HG02840 (cell line): ENCODE results near the gene AHI1.

ENCODE experiments used
- ATAC-seq: cut with Tn5 transposase; IDR thresholded peaks from one replicate; pipeline ENCODE4 v1.9.1; 2021; ENCODE audit warnings: mild to moderate bottlenecking, moderate library complexity, moderate number of reproducible peaks; ENCODE audit not compliant: unreplicated experiment, low FRiP score

AHI1 gene

DNA sequence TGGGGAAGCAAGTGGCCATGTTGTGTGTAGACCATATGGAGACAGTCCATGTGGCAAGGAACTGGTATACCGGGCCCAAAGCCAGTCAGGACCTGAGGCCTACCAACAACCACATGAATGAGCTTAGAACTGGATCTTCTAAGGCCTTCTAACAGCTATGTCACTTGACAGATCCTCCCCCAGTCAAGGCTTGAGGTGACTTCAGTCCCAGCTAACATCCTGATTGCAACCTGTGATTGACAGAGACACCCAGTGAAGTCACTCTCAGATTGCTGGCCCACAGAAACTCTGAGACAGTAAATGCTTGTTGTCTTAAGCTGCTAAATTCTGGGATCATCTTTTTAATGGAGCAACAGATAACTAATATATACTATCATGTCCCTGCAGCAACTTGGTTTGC is 32.9 kb downstream of the AHI1 start:
- ATAC-seq = no peak

DNA sequence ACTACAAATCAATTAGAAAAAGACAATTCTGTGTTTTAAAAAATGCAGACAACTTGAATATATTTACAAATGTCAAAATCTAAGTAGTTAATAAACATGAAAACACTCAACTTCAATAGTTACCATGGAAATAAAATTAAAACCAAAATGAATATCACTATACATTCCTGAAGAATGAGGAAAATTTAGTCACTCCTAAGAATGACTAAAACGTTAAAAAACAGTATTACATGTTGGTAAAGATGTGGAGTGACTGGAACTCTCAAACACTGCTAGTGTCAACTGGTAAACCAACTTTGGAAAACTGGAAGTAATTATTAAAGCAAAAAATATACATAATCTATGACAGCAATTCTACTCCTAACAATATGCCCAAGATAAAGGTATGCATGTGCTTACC is 36.3 kb downstream of the AHI1 start:
- no peak for ATAC-seq

DNA sequence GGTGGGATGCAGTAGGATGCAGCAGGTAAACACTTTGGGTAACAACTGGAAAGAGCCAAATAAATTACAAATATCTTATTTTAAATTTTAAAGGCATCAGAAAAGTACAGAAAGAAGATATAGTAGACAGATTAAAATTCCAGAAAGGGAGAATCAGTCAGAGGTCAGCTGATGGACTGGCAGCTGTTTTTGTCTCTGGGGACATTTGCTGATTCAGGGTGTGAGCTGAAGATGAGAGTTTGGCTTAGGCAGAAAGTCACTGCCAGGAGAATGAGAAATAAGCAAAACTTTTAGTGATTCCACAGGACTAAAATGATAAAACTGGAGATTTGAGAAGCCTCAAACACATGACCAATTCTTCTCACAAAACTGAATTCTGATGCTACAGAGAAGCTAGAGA is 39.5 kb downstream of the AHI1 start:
- no peak for ATAC-seq

DNA sequence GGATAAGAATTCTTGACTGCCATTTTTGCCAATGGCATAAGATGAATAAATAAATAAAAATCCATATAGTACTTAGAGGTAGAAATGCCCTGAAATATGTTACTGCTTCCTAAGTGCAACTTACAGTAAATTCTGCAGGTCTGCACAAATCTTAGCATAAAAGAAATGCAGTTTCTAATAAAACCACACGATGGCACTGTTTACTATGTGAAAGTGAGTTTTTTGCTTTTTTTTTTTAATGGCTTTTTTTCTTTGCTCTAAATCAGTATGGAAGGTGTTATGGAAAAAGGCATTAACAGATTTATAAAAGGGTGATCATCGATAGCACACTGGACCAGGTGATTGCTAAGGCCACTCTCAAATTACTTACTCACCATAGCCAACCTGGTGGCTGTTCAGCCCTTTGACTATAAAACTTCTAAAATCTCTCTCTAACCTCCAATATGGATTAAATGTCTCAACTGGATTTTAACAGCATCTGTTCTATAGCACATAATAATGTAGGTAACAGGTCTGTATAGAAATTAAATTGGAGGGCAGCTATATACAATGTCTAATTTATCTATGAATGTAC is 45.8 kb downstream of the AHI1 start:
- no peak for ATAC-seq

DNA sequence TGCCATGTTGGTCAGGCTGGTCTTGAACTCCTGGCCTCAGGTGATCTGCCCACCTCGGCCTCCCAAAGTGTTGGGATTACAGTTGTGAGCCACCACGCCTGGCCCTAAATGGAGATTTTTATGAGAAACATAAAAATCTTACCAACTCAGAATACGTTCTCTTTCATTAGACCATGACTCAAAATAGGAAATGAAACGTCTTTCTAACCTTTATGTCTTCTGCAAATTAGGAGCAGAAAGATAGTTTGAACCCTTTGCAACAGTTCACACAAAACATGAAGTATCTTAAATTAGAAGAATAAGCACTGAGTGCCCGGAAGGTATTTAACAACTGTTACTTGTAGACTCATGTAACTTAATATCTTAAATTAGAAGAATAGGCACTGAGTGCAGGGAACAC is 48.3 kb downstream of the AHI1 start:
- no peak for ATAC-seq

DNA sequence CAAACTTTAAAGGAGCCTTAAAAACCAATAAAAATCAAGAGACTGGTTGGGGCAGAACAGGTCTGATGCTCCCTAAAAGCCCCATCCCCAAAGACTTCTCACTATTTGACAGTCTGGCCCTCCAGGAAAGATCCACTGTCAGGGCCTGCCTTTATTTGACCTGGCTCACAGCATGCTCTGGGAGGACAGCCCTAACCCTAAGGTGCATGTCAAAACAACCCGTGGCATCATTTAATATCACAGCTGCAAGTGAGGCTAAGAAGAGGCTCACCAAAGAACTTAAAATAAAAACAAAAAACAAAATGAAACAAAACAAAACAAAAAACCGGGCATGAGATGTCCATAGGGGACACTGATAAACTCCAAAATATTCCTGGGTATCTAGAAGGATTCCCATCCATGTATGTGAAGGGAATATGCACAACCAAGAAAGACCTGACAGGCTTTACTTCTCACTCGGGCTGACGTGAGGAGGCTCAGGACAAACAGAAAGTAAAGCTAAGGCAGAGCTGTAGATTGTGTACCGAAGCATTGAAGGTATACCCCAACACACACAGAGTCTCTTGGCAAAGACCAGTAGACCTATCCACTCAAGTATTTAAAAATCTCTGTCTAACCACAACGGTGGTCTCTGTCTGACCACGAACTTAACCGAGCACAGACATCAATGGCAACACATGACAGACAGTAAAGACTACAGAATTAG is 57.3 kb downstream of the AHI1 start:
- ATAC-seq = no peak

DNA sequence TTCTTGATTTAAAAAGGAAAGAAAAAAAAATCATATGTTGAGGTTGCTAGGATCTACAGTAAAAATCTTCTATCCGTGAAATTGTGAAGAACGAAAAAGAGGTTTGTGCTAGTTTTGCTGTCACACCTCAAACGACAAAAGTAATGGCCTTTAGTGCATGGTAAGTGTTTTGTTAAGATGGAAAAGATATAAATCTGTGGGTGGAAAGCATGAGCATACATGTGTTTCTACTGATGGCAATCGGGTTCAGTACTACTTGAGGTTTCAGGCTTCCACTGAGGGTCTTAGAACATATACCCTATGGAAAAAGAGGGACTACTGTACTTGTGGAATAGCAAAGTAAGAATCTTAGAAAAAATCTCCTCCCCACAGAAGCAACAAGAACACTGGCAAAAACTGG is 58.0 kb downstream of the AHI1 start:
- ATAC-seq = no peak

DNA sequence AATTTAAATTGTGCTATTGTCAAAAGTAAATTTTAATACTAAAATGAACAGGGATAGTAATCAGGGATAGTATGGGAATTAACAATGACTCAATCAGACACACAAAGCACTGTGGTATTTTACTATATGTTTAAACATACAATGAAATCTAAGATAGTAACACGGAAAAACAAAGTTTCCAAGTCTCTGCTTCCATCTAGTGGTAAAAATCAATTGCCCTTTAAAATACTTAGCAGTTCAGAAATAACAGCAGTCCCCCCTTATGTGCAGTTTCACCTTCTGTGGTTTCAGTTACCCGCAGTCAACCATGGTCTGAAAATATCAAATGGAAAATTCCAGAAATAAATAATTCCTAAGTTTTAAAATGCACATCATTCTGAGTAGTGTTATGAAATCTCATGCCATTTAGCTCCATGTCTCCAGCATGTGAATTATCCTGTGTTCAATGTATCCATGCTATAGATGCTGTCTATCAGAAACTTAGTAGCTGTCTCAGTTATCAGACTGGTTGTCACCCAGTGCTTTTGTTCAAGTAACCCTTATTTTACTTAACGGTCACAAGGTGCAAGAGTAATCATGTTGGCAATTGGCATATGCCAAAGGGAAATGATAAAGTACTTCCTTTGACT is 58.5 kb downstream of the AHI1 start:
- peak; percentile 51 for ATAC-seq

DNA sequence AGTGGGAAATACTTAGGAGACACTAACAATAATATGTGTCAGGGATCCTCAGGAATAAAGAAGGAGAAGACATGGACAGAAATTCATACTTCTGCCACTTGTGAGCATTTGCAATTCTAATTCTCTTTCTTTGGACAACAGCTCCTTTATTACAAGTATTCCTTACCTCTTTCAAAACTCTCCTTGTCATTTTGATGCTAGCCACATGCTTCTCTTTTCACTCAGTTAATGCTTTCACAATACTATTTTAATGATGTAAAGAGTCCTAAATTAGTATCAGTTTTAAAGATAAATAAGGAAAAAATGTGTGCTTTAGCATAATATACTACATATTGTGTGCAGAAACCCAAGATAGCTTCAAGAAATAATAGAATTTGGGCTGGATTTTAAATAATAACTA is 62.5 kb downstream of the AHI1 start:
- ATAC-seq = no peak

DNA sequence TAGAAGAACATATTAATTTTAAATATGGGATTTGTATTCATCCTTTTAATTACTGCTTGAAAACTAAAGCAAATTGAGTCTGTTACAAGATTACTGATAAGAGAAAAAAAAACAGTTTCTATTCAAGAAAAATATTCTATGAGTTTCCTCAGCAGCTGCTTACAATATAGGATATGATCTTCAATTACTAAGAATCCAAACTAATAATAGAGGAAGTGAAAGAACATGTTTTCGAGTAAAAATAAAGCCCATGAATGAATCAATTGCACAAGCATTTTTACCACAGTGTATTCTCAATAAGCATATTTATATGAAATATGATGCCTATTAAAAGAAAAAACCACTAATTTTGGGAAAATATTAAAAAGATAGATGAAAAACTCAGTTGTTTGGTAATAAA is 63.4 kb downstream of the AHI1 start:
- no peak for ATAC-seq

DNA sequence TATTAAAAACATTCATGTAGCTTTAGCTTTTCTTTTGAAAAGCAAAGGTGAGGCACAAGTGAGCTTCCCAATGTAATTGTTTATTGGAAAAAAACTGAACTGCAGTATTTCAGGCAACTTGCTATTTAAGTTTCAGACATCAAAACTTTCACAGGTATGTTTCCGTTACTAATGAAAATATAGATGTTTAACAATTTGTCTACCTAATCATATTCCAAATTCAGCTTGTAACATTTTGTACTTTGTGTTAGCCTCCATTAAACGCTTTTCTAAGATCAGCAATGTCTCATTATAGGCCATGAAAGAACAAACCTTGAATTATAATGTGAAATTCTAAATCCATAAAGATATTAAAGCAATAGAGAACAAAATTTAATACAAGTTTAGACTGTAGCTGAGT is 69.5 kb downstream of the AHI1 start:
- ATAC-seq = no peak

DNA sequence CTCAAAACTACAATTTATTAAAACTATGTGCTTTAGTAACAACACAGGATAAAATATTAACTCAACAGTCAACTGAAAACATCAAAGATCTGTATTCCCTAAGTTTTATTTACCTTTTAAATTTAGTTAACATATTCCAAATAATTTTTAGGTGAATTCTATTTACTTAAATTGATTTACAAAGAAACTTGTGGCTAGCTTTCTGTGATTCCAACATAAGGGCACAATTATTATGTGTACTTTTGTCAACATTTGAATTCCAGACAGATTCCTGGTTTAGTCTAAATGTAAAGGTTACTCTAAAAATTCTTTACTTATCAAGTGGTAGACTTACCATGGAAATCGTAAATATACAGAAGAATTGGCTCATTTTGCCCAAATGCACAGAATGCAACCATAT is 70.7 kb downstream of the AHI1 start:
- ATAC-seq = no peak

DNA sequence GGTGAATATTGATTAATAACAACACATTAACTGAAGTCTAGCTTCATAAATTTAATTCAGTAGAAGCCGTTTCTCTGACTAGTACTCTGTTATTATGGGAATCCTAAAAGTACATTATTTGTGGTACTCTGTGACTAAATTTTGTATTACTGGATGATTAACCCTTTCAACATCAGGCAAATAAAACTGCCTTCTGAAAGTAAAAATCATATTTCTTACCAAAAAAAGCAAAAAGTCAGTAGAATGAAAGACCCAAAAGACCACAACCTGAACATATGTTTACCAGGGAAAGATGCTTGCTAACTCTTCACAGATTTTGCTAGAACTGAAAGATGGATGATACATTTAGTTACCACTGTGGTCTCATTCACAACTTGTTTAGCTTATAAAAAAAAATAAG is 73.2 kb downstream of the AHI1 start:
- ATAC-seq = no peak

DNA sequence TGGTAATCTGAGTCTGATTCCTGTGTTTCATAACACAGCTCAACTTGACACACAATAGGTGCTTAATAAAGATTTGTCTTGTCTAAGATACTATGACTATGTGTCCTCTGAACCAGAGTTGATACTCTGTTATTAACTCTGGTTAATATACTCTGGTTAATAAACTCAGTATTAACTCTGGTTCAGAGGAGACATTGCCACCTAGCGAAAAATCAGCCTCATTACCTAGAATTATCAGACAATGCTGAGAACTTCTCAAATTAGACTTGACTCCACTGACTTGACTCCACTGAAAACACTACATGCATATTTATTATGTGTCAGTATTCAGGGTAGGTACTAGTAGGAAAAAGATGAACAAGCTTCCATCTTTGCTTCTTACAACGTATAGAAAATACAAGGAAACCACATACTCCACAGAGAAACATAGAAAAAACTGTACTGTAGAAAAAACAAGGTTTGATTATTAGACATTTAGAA is 73.9 kb downstream of the AHI1 start:
- peak; percentile 65 for ATAC-seq

DNA sequence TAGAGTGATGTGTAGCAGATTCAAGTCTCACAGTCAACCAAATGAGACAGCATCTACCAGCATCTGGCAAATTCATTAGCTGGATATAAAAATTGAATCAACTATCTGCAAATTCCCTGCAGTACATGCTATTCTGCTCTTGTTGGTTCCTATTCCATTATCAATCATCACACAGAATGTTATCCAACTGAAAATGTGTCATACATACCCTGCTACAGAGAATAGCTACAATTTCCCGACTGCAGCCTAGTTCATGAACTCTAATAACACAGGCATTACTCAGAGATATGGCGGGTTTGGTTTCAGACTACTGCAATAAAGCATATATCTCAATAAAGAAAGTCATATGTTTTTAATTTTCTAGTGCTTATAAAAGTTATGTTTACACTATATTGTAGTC is 78.4 kb downstream of the AHI1 start:
- ATAC-seq = no peak

DNA sequence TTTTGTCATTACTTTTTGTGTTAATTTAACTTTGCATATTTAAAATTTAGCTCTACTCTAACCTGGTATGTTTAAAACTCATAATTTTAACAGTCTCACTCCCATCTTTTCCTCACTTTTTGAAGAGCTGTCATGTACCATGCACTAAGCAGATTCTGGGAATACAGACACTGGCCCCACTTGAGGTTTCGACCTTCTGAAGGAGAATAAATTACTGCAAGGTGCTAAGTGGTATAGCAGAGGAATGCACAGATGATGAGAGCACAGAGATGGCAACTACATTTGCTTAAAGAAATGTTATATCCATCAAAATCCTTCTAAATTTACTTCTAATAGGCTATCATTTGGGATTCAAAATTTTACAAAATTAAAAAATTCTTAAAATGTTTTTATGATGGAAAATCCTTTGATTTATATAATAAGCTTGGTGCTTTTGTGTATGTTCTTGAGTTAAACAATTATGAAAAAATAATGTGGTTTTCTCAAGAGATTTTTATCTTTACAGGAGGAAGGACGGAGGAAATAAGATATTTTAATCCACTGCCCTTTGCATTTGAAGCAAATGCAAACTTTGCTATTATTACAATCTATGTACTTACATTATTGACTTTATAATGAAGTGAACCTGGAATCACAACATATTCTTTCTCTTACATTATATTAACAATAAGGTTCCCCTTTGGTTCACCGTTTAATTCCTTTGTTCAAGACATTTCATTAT is 79.3 kb downstream of the AHI1 start:
- ATAC-seq = no peak

DNA sequence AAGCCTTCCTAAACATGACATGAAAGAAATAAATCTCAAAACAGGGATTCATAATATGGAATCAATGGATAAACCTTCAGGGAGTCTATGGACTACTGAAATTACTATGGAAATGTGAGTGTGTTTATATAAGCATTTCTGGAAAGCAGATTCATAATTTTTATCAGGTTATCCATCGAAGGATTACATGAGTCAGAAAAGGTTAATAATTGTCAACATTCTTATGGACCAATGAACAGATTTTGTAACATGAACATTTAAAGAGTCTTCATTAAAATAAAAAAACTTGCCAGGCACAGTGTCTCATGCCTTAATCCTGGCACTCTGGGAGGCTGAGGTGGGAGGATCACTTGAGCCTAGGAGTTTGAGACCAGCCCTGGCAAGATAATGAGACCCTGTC is 84.8 kb downstream of the AHI1 start:
- no peak for ATAC-seq

DNA sequence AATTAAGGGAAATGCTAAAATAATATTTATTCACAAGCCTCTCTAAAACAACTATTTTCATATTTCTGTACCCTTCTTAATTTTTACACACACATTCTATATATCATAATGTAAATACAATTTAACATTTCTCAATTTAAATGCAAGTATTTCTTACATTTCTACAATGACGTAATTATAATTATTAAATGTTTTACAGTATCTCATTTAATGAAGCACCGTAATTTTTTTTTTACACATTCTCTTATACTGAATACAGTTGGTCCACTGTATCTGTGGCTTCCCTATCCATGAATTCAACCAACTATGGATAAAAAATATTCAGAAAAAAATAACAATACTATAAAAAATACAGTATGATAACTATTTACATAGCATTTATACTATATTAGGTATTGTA is 85.7 kb downstream of the AHI1 start:
- no peak for ATAC-seq

DNA sequence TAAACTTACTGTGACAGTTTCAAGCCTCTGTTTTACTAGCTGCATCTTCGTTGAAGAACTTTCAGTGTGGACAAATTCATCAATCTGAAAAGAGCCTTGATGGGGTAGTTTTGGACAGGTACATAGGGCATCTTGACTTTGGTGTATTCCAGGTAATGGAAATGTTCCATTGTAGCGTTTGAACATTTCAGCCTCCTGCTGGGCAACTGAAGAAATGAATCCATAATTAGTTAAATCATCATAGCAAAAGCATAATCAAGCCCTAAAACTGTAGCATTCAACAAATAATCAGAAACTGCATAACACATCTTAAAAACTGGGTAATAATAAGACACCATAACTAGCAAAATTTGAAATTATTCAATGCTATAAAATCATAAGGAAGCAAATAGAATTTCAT is 86.2 kb downstream of the AHI1 start:
- ATAC-seq = no peak

DNA sequence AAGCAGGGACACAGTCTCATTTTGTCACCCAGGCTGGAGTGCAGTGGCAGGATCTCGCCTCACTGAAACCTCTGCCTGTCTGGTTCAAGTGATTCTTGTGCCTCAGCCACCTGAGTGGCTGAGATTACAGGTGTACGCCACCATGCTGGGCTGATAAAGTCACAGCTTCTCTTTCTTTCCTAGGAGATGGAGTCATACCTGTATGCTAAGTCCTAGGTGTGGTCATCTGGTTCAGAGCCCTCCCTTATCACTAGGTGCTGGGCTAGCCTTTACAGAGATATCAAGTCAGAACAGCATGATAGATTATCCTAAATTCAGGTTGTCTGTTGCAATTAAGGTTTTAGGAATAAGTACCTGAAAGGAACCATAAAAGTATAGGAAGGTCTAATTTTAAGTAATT is 86.7 kb downstream of the AHI1 start:
- no peak for ATAC-seq

DNA sequence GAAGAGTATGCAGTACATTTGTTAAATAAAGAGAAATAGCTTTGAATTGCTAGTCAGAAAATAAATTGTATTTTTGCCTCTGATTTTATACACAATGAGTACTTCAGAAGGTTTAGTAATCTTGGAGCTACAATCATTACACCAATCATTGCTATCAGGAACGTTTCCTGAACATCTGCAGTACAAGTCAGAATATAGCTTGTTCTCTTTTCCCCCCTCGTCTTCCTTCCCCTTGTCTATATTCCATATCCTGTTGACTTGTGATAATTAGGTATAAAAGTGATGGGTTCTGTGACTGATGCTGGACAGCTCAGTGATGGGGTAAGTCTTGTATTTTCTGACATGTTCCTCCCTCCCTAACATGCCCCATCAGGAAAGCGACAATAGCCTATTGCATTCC is 94.0 kb downstream of the AHI1 start:
- no peak for ATAC-seq
